AG04450 (cell line): ENCODE measurements around the gene MIPEP. TPM values are rescaled to one million over a fixed set of nuclear protein-coding genes. Genes with fewer than 3 reads are reported as not detected.

Experiments used
- CTCF ChIA-PET: fragments of 300-600, 350-600 bp; formaldehyde crosslinking; extraction: SDS; loops from one replicate; lab custom pipeline; 2022; ENCODE audit warnings: antibody characterized with exemption, inconsistent platforms; lab: Charles Lee
- POLR2A ChIA-PET: fragments of 350-600 bp; formaldehyde crosslinking; extraction: SDS; loops from one replicate; lab custom pipeline; 2021; ENCODE audit warnings: antibody characterized with exemption, inconsistent platforms; lab: Yijun Ruan, JAX
- DNase-seq: peaks from one replicate; pipeline ENCODE4 v3.0.0-alpha.2; 2011; ENCODE audit warnings: low read depth, low spot score
- H3K27ac ChIP-seq: one replicate; pipeline ENCODE4 v1.5.1; 2012; ENCODE audit warnings: low read depth, low read length, control low read depth
- H3K27me3 ChIP-seq: one replicate; pipeline ENCODE4 v1.6.0; 2012; ENCODE audit warnings: low read length; ENCODE audit not compliant: control insufficient read depth, insufficient read depth
- H3K4me3 ChIP-seq: 2 replicates; pipeline ENCODE4 v1.5.1; 2011; ENCODE audit warnings: mild to moderate bottlenecking, low read depth, low read length, control low read depth
- H3K9me3 ChIP-seq: 2 replicates; pipeline ENCODE4 v1.5.1; 2012; ENCODE audit warnings: low read length; ENCODE audit not compliant: control insufficient read depth, insufficient read depth
- CTCF ChIP-seq: IDR thresholded peaks from 2 replicates; pipeline ENCODE4 v1.5.1; 2011; ENCODE audit warnings: low read depth, low read length, control low read depth, inconsistent platforms
- polyA plus RNA-seq: library from polyadenylated mRNA; depleted of rRNA; stranded (reverse); fragments of >200 nt; gene quantifications from 2 replicates; pipeline ENCODE4 v1.2.3, GENCODE V29; 2011

MIPEP gene
- polyA plus RNA-seq, 1 experiment, result 40.8 TPM

GRCh38 chr13:23867027-23867491 lies 22.1 kb downstream of the MIPEP start:
- ChIA-PET CTCF (interaction anchor here (0.6 kb wide), 1 partner anchor 408 kb away, joined by 3 read pairs; no protein-coding TSS in a partner anchor), POLR2A (no interaction called here)
- Histone ChIP-seq H3K9me3 (no peaks in the 10 kb centered on the region), H3K27ac (peak overlapping the region; percentile 65), H3K27me3 (no peaks in the 10 kb centered on the region), H3K4me3 (no peak overlapping the region)
- TF ChIP-seq CTCF, result no peak
- no peak for DNase-seq

- no peak for DNase-seq
- Histone ChIP-seq H3K9me3 (no peaks in the 10 kb centered on the region), H3K27me3 (no peaks in the 10 kb centered on the region), H3K27ac (peak overlapping the region; percentile 65), H3K4me3 (no peak overlapping the region)
- ChIA-PET CTCF (interaction anchor here (0.6 kb wide), 1 partner anchor 407 kb away, joined by 3 read pairs; no protein-coding TSS in a partner anchor), POLR2A (no interaction called here)
- TF ChIP-seq CTCF, result no peak
Measured at GRCh38 chr13:23866420-23867026, 22.7 kb downstream of the MIPEP start.

GRCh38 chr13:23865906-23866305 lies 23.3 kb downstream of the MIPEP start:
- ChIA-PET POLR2A (no interaction called here), CTCF (interaction anchor here (0.6 kb wide), 1 partner anchor 24 kb away, joined by 4 read pairs; the partner anchor contains the start of gene MIPEP)
- Histone ChIP-seq H3K4me3 (no peak overlapping the region), H3K9me3 (no peaks in the 10 kb centered on the region), H3K27me3 (no peaks in the 10 kb centered on the region), H3K27ac (no peak overlapping the region)
- TF ChIP-seq CTCF, result no peak
- DNase-seq, result no peak

- H3K4me3 ChIP-seq, result no peak overlapping the region
- no peak for DNase-seq
- ChIA-PET CTCF (no interaction called here), POLR2A (no interaction called here)
- no peaks in the 10 kb centered on the region for H3K27me3 ChIP-seq
- no peaks in the 10 kb centered on the region for H3K9me3 ChIP-seq
- no peak for TF ChIP-seq CTCF
- no peak overlapping the region for H3K27ac ChIP-seq
Measured at GRCh38 chr13:23865026-23865425, 24.2 kb downstream of the MIPEP start.

- H3K9me3 ChIP-seq, result no peaks in the 10 kb centered on the region
- POLR2A ChIA-PET, result no interaction called here
- no peak overlapping the region for H3K27ac ChIP-seq
- H3K4me3 ChIP-seq, result no peak overlapping the region
- no peaks in the 10 kb centered on the region for H3K27me3 ChIP-seq
- CTCF ChIA-PET, result interaction anchor here (1.0 to 1.1 kb wide), 2 partner anchors 61 to 394 kb away, joined by 3 to 4 read pairs; no protein-coding TSS in a partner anchor
- no peak for DNase-seq
- TF ChIP-seq CTCF, result no peak
Measured at GRCh38 chr13:23861310-23861709, 27.9 kb downstream of the MIPEP start.
